ENCODE measurements around the gene BEX2. TPM values are rescaled to one million over a fixed set of nuclear protein-coding genes. Genes with fewer than 3 reads are reported as not detected.

Gene BEX2
- total and polyA plus RNA-seq, 9 of the 15 experiments (the other 6 are each of a cell fraction or from before 2014, with no cell fraction given) = 5.4 to 18.0 (median 8.3) TPM

GRCh38 chrX:103330681-103331288 lies 20.0 kb upstream of the BEX2 start:
- H3K9me1 ChIP-seq (ENCODE audit: control insufficient read depth, insufficient read depth, low read length) = no peaks in the 10 kb centered on the region
- no peaks in the 10 kb centered on the region for H3K9me3 ChIP-seq (replicated peaks; ENCODE audit: control insufficient read depth, insufficient read depth, low read depth, low read length)
- H3K27ac ChIP-seq (ENCODE audit: extremely low read depth, low read depth, low read length) = no peak overlapping the region
- WGBS (ENCODE audit: insufficient coverage, low coverage, missing lambda C conversion rate) = 18% methylated on average over 10 of the region's 21 CpGs
- no peak overlapping the region for H3K4me3 ChIP-seq
- ChIA-PET POLR2A (interaction anchor here (0.9 to 1.2 kb wide), 2 partner anchors 10 to 28 kb away, joined by 3 to 4 read pairs; no protein-coding TSS in a partner anchor), CTCF (ENCODE audit: low intra/inter-chr PET ratio) (no interaction called here)
- intact Hi-C loops (cut with micrococcal nuclease) (no loop called here), in situ Hi-C loops (cut with MboI) (no loop called here)
- no peak for DNase-seq (ENCODE audit: extremely low read depth in 1 of 4, low spot score in 3 of 4)
- no peaks in the 10 kb centered on the region; a peak in 1 of 5 replicates for H3K4me1 ChIP-seq (replicated peaks in 1 of 2; ENCODE audit: control insufficient read depth in 2 of 2, insufficient read depth in 2 of 2, low read length in 2 of 2)
- no peaks in the 10 kb centered on the region for H3K79me2 ChIP-seq (ENCODE audit: control insufficient read depth, insufficient read depth, low read length)
- H3K36me3 ChIP-seq (ENCODE audit: control insufficient read depth, insufficient read depth, low read length) = no peaks in the 10 kb centered on the region
- ATAC-seq = peak; percentile 42
- H3K9ac ChIP-seq (ENCODE audit: insufficient read depth in 1 of 2, low read depth in 2 of 2, low read length in 2 of 2) = 0 out of 4 replicates have a peak overlapping the region, but pooled peaks of 1 of the 2 experiments have one; percentile 68
- TF ChIP-seq FOXJ2 (tag; IDR thresholded peaks at IDR 0.05) (no peak), ZNF165 (CRISPR knock-in tag; IDR thresholded peaks at IDR 0.05; ENCODE audit: borderline replicate concordance) (no peak)
- H2AFZ ChIP-seq (ENCODE audit: low read depth, low read length) = peak overlapping the region; percentile 76
- H3K4me2 ChIP-seq (ENCODE audit: insufficient read depth, low read length) = peak overlapping the region; percentile 46
- H4K20me1 ChIP-seq (replicated peaks; ENCODE audit: control insufficient read depth, insufficient read depth, low read length) = no peaks in the 10 kb centered on the region
- no TSS peak for BruUV-seq (replicated peaks)
- no peak for FAIRE-seq
- no peaks in the 10 kb centered on the region; a peak in 1 of 5 replicates for H3K27me3 ChIP-seq (ENCODE audit: control insufficient read depth in 2 of 2, insufficient read depth in 2 of 2, low read length in 2 of 2)

GRCh38 chrX:103329991-103330390 lies 19.2 kb upstream of the BEX2 start, which contains the start of gene TCEAL7:
TCEAL7 (plus strand) TSS chrX:103330239; CDS start chrX:103331404, 1,165 bp downstream.
- Histone ChIP-seq H3K27ac (ENCODE audit: extremely low read depth, low read depth, low read length) (no peak within 1 kb of the TSS), H3K4me2 (ENCODE audit: insufficient read depth, low read length) (peak within 1 kb of the TSS; percentile 46), H3K27me3 (ENCODE audit: control insufficient read depth in 2 of 2, insufficient read depth in 2 of 2, low read length in 2 of 2) (no peaks in the 10 kb centered on the region; a peak in 1 of 5 replicates), H3K9me3 (replicated peaks; ENCODE audit: control insufficient read depth, insufficient read depth, low read depth, low read length) (no peaks in the 10 kb centered on the region), H3K9ac (ENCODE audit: insufficient read depth in 1 of 2, low read depth in 2 of 2, low read length in 2 of 2) (0 out of 4 replicates have a peak within 1 kb of the TSS, but pooled peaks of 1 of the 2 experiments have one; percentile 68), H3K9me1 (ENCODE audit: control insufficient read depth, insufficient read depth, low read length) (no peaks in the 10 kb centered on the region), H3K79me2 (ENCODE audit: control insufficient read depth, insufficient read depth, low read length) (no peaks in the 10 kb centered on the region), H3K36me3 (ENCODE audit: control insufficient read depth, insufficient read depth, low read length) (no peaks in the 10 kb centered on the region), H4K20me1 (replicated peaks; ENCODE audit: control insufficient read depth, insufficient read depth, low read length) (no peaks in the 10 kb centered on the region), H2AFZ (ENCODE audit: low read depth, low read length) (peak within 1 kb of the TSS; percentile 76), H3K4me1 (replicated peaks in 1 of 2; ENCODE audit: control insufficient read depth in 2 of 2, insufficient read depth in 2 of 2, low read length in 2 of 2) (no peaks in the 10 kb centered on the region; a peak in 1 of 5 replicates), H3K4me3 (no peak within 1 kb of the TSS)
- no TSS peak for BruUV-seq (replicated peaks)
- in situ Hi-C loops (cut with MboI) (no loop called here), intact Hi-C loops (cut with micrococcal nuclease) (no loop called here)
- ChIA-PET POLR2A (interaction anchor here (1.2 kb wide), 1 partner anchor 9 kb away, joined by 3 read pairs; no protein-coding TSS in a partner anchor), CTCF (ENCODE audit: low intra/inter-chr PET ratio) (no interaction called here)
- no peak for DNase-seq (ENCODE audit: extremely low read depth in 1 of 4, low spot score in 3 of 4)
- no peak for ATAC-seq
- 42% methylated on average over 7 of the region's 11 CpGs for WGBS (ENCODE audit: insufficient coverage, low coverage, missing lambda C conversion rate)
- no peak for FAIRE-seq
- peak; percentile 18; the same call in 1 of the 2 replicates for TF ChIP-seq BHLHE40 (IDR thresholded peaks at IDR 0.05; ENCODE audit: low read length)
- TF ChIP-seq USF2 (CRISPR knock-in tag; IDR thresholded peaks at IDR 0.05) = peak; percentile 51
- TF ChIP-seq SP1 (CRISPR knock-in tag; IDR thresholded peaks at IDR 0.05) = no peak
- TF ChIP-seq NCOR1 (IDR thresholded peaks at IDR 0.05) = no peak
- no peak for TF ChIP-seq BMI1 (IDR thresholded peaks at IDR 0.05; ENCODE audit: low read length)
- peak; percentile 33; the same call in 1 of the 2 replicates for TF ChIP-seq ATF3 (IDR thresholded peaks at IDR 0.05)
- no peak for TF ChIP-seq ATF3 (CRISPR knock-in tag; conservative IDR thresholded peaks at IDR 0.05)
- no peak for TF ChIP-seq TBL1XR1 (IDR thresholded peaks at IDR 0.05; ENCODE audit: low read length in 2 of 2)
- TF ChIP-seq ZNF398 (CRISPR knock-in tag; IDR thresholded peaks at IDR 0.05) = no peak
- TF ChIP-seq SMAD3 (CRISPR knock-in tag; conservative IDR thresholded peaks at IDR 0.05) = no peak
